NCI-H1092 (cell line): ENCODE results near the gene MYO1E.
A peak's percentile ranks its signal among the peaks of the same experiment; 100 is the strongest.

Experiments used
- DNase-seq: peaks from one replicate; lab custom pipeline; 2025; lab: John Stamatoyannopoulos, UW

Gene MYO1E

GRCh38 chr15:59191855-59192237, 180.8 kb downstream of the MYO1E start:
- DNase-seq = no peak

DNA sequence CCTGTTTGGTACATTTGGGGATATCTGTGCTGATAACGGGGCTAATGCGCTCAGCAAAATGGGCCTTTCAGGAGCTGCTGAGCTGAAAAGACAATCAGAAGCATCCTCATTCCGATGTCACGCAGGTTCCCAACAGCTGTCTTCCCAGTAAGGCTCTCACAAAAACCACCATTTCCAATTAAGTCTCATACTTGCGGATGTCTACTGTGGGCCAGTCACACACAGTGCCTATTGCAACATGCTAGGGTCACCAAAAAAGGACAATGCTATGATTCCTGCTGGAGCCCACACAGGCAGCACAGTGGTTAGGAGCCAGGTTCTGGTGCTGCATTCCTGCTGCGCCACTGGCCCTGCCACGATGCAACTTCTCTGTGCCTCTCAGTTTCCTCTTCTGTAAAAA, 182.4 kb downstream of the MYO1E start:
- no peak for DNase-seq

GRCh38 chr15:59189241-59189640, 183.4 kb downstream of the MYO1E start:
- no peak for DNase-seq

GRCh38 chr15:59186501-59186900, 186.2 kb downstream of the MYO1E start:
- no peak for DNase-seq

- DNase-seq = no peak
These were observed 186.9 kb downstream of the MYO1E start for GRCh38 chr15:59185725-59186124.

GRCh38 chr15:59180945-59181600, 191.6 kb downstream of the MYO1E start:
- no peak for DNase-seq

DNA sequence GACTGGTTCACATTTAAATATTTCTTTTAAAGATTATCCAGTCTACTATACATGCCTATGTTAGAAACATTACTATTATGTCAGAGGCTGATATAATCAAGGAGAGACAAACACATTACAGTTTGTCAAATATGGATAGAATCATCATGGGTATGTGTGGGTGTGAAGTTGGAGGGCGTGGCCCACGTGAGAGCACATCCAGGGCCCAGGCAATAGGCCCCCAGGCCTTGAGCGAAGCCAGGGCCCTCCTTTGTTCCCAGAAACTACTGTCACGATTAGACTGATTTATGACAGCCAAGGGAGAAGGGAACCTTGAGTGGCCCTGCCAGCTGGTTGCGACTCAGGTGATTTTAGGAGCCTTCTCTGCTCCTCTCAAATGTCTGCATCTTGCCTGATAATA, 193.0 kb downstream of the MYO1E start:
- no peak for DNase-seq

GRCh38 chr15:59178151-59178695, 194.4 kb downstream of the MYO1E start:
- no peak for DNase-seq

GRCh38 chr15:59177317-59177660, 195.4 kb downstream of the MYO1E start:
- no peak for DNase-seq

DNA sequence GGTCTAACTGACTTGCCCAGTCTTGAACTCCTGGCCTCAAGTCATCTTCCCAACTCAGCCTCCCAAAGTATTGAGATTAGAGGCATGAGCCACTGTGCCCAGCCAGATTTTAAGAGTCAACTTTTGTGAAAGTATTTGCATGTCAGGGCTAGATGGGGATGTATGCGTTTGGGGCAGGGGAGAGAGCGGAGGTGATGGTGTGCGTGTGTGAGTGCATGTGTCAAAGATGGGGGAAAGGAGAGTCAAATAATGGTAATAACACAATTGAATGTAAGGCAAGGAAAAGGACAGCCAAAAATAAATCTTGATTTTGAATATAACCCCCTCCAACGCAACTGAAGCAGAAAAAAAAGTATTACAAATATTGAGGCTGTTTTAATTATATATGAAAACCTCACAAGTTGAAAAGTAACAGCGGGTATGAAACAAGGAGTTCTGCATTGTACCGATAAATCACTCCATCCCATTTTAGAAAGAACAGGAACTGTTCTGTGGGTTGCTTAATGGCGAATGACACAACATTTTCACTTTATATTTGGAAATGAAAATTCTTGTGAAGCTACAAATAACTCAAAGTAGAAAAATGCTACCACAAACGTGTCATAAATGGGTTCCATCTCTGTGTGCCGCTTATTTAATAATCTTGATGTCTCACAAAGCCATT, 195.9 kb downstream of the MYO1E start:
- no peak for DNase-seq

DNA sequence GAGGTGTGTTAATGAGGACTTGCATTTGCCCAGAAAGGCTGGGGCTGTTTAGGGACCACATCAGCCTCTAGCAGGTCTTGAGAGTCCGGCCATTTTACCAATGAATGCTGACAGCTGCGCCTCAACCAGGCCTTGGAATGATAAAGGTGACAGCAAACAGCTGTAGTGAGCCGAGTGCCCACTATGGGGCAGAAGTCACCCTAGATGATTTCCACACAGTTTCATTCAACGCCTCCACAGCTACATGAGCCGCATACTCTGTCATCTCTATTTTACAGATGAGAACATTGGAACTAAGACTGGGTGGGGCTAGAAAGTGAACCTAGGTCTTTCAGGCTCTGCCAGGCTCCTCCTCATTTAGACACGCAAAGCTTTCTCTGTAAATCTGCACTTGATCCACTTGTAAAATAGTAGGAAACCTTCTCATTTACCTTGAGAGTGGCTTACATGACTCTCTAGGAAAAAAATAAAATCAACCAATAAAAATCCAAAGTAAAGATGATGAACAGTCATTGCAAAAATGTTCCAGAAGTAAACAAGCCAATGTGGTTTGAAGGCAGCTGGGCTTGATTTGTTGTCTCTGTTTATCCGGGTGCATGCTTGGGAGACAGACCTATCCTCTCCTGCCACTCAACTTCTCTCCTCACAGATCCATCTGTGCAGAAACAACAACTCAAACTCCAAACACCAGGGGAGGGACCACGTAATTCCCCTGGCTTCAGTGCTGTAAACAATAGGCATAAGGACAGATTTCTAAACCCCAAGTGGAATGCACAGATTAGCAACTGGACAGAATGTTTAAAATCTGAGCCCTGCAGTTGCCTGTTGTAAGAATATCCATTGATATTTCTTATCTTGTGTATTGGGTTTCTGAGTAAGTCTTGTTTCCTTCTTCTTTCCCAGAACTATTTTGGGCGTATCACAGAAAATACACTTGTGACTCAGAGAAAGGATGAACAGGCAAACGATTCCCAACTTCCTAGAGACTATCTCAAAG, 197.5 kb downstream of the MYO1E start:
- peak; percentile 10 for DNase-seq

DNA sequence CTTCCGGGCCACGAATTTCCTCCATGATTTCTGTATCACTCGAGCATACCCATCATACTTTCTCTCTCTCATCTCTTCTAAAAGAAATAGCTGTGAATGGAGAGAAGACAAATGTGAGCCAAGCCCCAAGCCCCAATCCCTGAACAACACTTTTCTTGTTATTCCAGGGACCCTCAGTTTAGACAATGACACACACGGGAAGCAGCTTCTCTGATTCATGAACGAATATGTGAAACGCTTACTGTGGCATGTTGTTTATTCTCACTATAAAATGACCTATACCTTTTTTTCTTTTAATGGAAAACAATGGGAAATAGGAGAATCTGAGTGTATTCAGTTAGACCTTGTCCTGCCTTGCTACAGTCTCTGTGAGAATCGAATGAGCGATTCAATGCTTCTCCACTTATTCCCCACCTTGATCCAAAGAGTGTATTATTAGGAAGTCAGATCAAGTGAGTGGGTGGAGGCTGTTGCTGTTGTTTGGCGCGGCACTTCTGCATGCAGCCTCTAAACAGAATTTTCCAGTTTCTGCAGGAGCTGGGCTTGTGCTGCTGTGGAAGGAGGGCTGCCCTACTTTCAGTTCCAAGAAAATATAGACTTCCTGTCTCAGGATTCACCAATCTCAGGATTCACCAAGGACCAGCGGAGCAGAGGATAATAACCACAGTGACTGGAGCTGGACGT, 198.4 kb downstream of the MYO1E start:
- DNase-seq = no peak

DNA sequence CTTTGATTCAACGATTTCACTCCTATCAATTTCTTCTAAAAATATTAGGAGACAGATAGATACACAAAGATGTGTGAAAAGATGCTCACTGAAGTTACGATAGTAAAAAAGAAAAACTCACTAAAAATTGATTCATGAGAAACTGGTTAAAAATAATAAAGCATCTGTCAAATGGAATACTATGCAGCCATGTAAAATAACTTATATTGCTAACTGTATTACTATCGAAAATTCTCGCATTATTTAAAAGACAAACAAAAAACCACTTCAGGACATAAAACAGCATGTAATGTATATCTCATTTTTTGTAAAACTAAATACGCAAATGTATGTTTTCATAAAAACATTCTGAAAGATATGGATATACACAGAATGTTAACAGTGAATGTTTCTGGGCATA, 199.5 kb downstream of the MYO1E start:
- DNase-seq = no peak

DNA sequence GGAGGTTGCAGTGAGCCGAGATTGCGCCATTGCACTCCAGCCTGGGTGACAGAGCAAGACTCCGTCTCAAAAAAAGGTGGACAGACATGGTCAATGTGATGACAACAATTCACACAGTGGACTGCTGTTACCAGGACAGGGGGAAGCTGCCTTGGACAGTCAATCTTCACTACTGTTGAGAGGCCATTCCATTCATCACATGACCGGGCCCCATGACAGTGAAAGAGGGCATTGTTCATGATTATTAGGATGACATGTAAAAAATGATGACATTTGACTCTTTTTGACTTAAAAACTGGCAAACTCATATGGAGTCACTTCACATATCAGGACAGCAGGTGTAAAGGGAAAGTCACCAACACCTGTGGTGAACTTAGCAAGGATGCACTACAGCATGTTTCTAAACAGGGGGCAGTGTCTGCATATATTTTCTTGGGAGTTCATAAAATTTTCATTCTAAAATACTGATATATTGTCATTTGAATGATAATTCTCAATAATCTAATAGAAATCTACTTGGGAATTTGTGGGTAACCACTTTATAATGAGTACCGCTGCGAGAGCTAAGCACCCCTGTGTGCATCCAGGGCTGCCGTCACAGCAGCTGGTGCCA, 200.3 kb downstream of the MYO1E start:
- no peak for DNase-seq

DNA sequence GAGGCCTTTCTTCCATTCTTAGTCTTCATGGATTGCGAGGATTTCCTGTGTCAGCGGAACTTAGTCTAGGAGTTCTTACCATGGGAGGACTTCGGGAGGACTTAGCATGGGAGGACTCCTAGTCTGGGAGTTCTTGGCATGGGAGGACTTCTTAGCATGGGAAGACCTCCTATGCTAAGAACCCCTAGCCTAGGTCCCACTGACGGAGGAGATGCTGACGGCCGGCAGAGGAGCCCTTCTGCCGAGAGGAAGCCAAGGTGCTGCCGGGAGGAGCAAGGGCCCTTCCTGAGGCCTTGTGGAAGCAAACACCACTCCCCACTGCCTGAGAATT, 201.6 kb downstream of the MYO1E start:
- DNase-seq = no peak

DNA sequence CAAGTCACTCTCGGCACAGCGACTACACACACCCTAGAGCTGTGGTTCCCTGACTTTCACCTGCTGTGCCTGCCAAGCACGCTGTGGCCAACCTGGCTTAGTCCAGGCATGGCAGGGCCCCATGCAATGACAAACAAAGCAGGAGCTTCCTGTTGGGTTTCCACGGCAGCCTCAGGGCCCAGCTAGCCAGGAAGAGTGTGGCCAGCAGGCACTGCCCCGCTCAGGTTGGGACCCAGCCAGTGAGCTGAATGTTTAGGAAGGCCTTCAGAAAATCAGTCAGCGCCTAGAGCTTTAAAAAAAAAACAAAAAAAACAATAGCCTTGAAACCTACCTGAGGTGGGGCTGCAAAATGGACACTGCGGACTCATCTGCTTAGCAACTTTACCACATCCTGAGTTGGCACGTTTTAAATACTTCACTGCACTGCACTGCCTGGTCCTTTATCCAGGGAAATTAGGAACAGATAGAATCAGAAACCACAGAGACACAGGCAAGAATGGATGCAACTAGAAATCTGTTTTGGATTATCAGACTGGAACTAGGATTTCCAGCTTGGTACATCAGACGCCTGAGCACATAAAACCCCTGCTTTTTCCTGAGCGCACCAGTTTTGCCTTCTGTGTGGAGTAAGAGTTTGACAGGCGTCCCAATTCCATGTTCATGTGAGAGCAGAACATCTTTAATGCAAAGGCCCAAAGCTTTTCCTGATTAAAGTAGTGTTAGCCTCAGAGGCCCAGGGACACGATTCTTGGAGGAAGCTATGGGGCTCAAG, 202.2 kb downstream of the MYO1E start:
- DNase-seq = no peak

GRCh38 chr15:59169251-59169708, 203.4 kb downstream of the MYO1E start:
- DNase-seq = no peak

DNA sequence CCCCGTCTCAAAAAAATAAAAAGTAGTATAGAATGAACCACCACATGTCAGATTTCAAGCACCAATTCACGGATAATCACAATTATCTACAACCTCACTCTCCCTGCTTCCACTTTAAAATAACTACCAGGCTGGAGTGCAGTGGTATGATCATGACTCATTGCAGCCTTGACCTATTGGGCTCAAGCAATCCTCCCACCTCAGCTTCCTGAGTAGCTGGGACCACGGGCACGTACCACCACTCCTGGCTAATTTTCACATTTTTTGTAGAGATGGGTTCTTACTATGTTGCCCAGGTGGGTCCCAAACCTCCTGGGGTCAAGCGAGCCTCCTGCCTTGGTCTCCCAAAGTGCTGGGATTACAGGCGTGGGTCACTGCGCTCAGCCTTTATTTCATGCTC, 204.1 kb downstream of the MYO1E start:
- no peak for DNase-seq

- DNase-seq = no peak
These were observed 205.9 kb downstream of the MYO1E start for GRCh38 chr15:59166601-59167265.

DNA sequence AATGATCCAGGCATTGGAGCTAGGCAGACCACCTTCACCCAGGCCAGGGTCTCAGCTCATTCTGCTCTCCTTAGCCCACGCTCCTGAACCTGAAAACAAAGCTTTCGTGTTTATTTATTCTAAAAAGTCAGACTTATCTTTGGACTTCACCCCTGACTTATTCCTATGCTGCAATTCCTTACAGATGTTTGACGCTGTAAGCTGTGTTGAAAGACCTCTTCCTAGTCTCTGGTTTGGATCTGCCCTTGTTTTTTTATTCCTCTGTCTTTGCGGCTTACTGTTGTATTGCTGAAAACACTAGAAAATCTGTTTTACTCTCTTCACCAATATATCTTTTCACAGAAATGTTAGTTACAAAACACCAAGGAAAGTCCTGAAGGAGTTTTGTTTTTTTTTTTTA, 206.5 kb downstream of the MYO1E start:
- no peak for DNase-seq
